ENCODE data around the gene BCL10.

Gene BCL10

DNA sequence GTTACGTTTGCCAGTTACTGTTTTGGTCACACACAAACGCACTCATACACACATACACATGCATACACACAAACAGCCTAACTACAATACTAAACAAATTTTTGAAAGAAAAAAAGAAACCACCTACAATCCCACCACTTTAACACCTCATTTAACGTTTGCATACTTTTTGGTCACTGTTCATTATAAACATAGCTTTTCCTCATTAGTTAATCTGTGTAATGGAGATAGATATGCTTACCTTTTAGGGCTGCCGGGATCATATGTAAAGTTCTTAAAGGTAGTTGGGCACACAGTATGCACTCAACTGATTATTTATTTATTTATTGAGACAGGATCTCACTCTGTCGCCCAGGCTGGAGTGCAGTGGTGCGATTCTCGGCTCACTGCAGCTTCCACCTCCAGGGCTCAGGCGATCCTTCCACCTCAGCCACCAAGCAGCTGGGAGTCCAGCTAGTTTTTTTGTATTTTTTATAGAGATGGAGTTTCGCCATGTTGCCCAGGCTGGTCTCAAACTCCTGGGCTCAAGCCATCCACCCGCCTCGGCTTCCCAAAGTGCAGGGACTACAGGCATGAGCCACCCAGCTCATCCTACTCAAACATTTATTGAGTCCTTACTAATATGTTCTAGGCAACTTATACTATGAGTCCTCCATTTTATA is 677 bp upstream of the BCL10 start:
- H3K27me3 ChIP-seq (ENCODE audit: insufficient read depth, low read length, poor library complexity): no peaks in the 10 kb centered on the region
- H3K36me3 ChIP-seq (ENCODE audit: insufficient read depth, low read length): peaks cover 6% of the 10 kb centered on the region
- ATAC-seq (ENCODE audit: insufficient read depth, low read depth) (no peak), DNase-seq (no peak)
- H4K20me1 ChIP-seq (ENCODE audit: insufficient read depth, low read length): peaks cover 3% of the 10 kb centered on the region; the same call in 1 of the 2 replicates
- H3K9me3 ChIP-seq (ENCODE audit: insufficient read depth, low read length, severe bottlenecking): no peaks in the 10 kb centered on the region
- no peak for TF ChIP-seq EZH2 (IDR thresholded peaks at IDR 0.05; ENCODE audit: borderline replicate concordance, low read depth, low read length, severe bottlenecking)
- TF ChIP-seq, protein P1, sequence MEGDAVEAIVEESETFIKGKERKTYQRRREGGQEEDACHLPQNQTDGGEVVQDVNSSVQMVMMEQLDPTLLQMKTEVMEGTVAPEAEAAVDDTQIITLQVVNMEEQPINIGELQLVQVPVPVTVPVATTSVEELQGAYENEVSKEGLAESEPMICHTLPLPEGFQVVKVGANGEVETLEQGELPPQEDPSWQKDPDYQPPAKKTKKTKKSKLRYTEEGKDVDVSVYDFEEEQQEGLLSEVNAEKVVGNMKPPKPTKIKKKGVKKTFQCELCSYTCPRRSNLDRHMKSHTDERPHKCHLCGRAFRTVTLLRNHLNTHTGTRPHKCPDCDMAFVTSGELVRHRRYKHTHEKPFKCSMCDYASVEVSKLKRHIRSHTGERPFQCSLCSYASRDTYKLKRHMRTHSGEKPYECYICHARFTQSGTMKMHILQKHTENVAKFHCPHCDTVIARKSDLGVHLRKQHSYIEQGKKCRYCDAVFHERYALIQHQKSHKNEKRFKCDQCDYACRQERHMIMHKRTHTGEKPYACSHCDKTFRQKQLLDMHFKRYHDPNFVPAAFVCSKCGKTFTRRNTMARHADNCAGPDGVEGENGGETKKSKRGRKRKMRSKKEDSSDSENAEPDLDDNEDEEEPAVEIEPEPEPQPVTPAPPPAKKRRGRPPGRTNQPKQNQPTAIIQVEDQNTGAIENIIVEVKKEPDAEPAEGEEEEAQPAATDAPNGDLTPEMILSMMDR (IDR thresholded peaks at IDR 0.05; ENCODE audit: borderline replicate concordance, extremely low read depth, low read length, poor library complexity, severe bottlenecking): no peak
- peak overlapping the region; percentile 86 for H3K27ac ChIP-seq (ENCODE audit: low read length)
- H3K9ac ChIP-seq (ENCODE audit: low read depth, low read length): peak overlapping the region; percentile 49
- peaks cover 41% of the 10 kb centered on the region for H3K79me2 ChIP-seq (ENCODE audit: insufficient read depth, low read length)
- H3K4me1 ChIP-seq (ENCODE audit: insufficient read depth, low read length): peaks cover 37% of the 10 kb centered on the region
- peak overlapping the region; percentile 81 for H2AFZ ChIP-seq (ENCODE audit: low read depth, low read length)
- H3K4me3 ChIP-seq (ENCODE audit: low read depth in 1 of 2, low read length in 2 of 2): peak overlapping the region; percentile 12 to 86; a peak in 3 of 4 replicates
- peak overlapping the region; percentile 78 for H3K4me2 ChIP-seq (ENCODE audit: insufficient read depth, low read length)

DNA sequence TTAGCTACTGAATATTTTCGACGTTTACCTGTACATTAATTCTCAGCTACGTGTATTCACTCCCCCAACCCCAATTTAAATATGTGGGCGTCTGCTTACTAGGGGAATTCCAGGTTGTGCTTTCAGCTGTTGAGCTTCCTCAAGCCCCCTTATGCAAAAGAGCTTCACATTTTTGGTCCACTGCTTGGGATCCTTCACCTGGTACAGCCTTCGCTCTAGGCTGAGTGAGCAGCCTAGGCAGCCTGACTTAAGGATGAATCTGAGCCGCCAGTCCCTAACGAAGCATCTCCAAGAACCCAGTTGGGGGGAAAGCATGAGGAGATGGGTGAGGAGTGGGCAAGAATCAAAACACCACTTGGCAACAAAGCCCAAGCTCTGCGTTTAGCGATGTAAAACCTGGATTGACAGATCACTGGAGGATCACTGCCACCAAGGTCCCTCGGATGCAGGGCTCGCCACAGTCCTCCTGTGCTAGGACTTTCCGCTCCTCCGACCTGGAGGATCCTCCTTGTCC is 674 bp downstream of the BCL10 start:
- H3K27me3 ChIP-seq (ENCODE audit: insufficient read depth, low read length, poor library complexity): no peaks in the 10 kb centered on the region
- peaks cover 37% of the 10 kb centered on the region for H3K4me1 ChIP-seq (ENCODE audit: insufficient read depth, low read length)
- peaks cover 9% of the 10 kb centered on the region for H3K36me3 ChIP-seq (ENCODE audit: insufficient read depth, low read length)
- H3K4me3 ChIP-seq (ENCODE audit: low read depth in 1 of 2, low read length in 2 of 2): peak overlapping the region; percentile 60 to 86
- peak overlapping the region; percentile 60 for H3K9ac ChIP-seq (ENCODE audit: low read depth, low read length)
- no peaks in the 10 kb centered on the region for H3K9me3 ChIP-seq (ENCODE audit: insufficient read depth, low read length, severe bottlenecking)
- peak overlapping the region; percentile 77 for H3K4me2 ChIP-seq (ENCODE audit: insufficient read depth, low read length)
- H3K27ac ChIP-seq (ENCODE audit: low read length): peak overlapping the region; percentile 85
- ATAC-seq (ENCODE audit: insufficient read depth, low read depth) (no peak), DNase-seq (no peak)
- peak overlapping the region; percentile 75 for H2AFZ ChIP-seq (ENCODE audit: low read depth, low read length)
- peaks cover 55% of the 10 kb centered on the region for H3K79me2 ChIP-seq (ENCODE audit: insufficient read depth, low read length)
- peaks cover 3% of the 10 kb centered on the region; the same call in 1 of the 2 replicates for H4K20me1 ChIP-seq (ENCODE audit: insufficient read depth, low read length)
- TF ChIP-seq, protein P1 (IDR thresholded peaks at IDR 0.05; ENCODE audit: borderline replicate concordance, extremely low read depth, low read length, poor library complexity, severe bottlenecking): no peak
- TF ChIP-seq EZH2 (IDR thresholded peaks at IDR 0.05; ENCODE audit: borderline replicate concordance, low read depth, low read length, severe bottlenecking): no peak

- Histone ChIP-seq H2AFZ (ENCODE audit: low read depth, low read length) (no peak overlapping the region), H3K27ac (ENCODE audit: low read length) (peak overlapping the region; percentile 15; the same call in 1 of the 2 replicates), H3K36me3 (ENCODE audit: insufficient read depth, low read length) (peaks cover 16% of the 10 kb centered on the region), H4K20me1 (ENCODE audit: insufficient read depth, low read length) (peaks cover 3% of the 10 kb centered on the region; the same call in 1 of the 2 replicates), H3K4me3 (ENCODE audit: low read depth in 1 of 2, low read length in 2 of 2) (peak overlapping the region; percentile 60 to 86), H3K4me2 (ENCODE audit: insufficient read depth, low read length) (peak overlapping the region; percentile 77), H3K4me1 (ENCODE audit: insufficient read depth, low read length) (peaks cover 37% of the 10 kb centered on the region), H3K9ac (ENCODE audit: low read depth, low read length) (peak overlapping the region; percentile 60; the same call in 1 of the 2 replicates), H3K79me2 (ENCODE audit: insufficient read depth, low read length) (peaks cover 57% of the 10 kb centered on the region), H3K9me3 (ENCODE audit: insufficient read depth, low read length, severe bottlenecking) (no peaks in the 10 kb centered on the region), H3K27me3 (ENCODE audit: insufficient read depth, low read length, poor library complexity) (no peaks in the 10 kb centered on the region)
- TF ChIP-seq EZH2 (IDR thresholded peaks at IDR 0.05; ENCODE audit: borderline replicate concordance, low read depth, low read length, severe bottlenecking): no peak
- TF ChIP-seq, protein P1 (IDR thresholded peaks at IDR 0.05; ENCODE audit: borderline replicate concordance, extremely low read depth, low read length, poor library complexity, severe bottlenecking): no peak
- DNase-seq (no peak), ATAC-seq (ENCODE audit: insufficient read depth, low read depth) (no peak)
These were observed 1.4 kb downstream of the BCL10 start for GRCh38 chr1:85274969-85275453.
